Endothelial cell of umbilical vein (primary cell): ENCODE data around the gene AGBL3.

Experiments used
- EZH2 ChIP-seq: IDR thresholded peaks from 2 replicates; pipeline ENCODE4 v1.6.1; 2012; ENCODE audit warnings: borderline replicate concordance, low read depth, mild to moderate bottlenecking, moderate library complexity, low read length, inconsistent platforms; ENCODE audit not compliant: severe bottlenecking
- FOS ChIP-seq: IDR thresholded peaks from 2 replicates; pipeline ENCODE4 v1.6.1; 2011; ENCODE audit warnings: mild to moderate bottlenecking, low read length, moderate library complexity, borderline replicate concordance; ENCODE audit not compliant: insufficient read depth
- GATA2 ChIP-seq: IDR thresholded peaks from 2 replicates; pipeline ENCODE4 v1.7.0; 2011; ENCODE audit warnings: low read depth, mild to moderate bottlenecking, moderate library complexity, mixed read lengths, low read length; ENCODE audit not compliant: insufficient read length, insufficient read depth
- JUN ChIP-seq: IDR thresholded peaks from 2 replicates; pipeline ENCODE4 v1.6.1; 2011; ENCODE audit warnings: borderline replicate concordance, low read depth; ENCODE audit not compliant: insufficient read length, insufficient read depth
- POLR2A ChIP-seq: IDR thresholded peaks from 2 replicates; pipeline ENCODE4 v1.6.1; 2012; ENCODE audit warnings: low read depth, mild to moderate bottlenecking, control low read depth, low read length
- TF ChIP-seq, protein P1 (sequence below), 2 donors: IDR thresholded peaks; 1 replicate in 1 of 2; 2 replicates in 1 of 2; pipeline ENCODE4 v1.5.1; 2011; ENCODE audit warnings: low read length in 2 of 2, mild to moderate bottlenecking in 2 of 2, moderate library complexity in 2 of 2, control low read depth in 1 of 2, inconsistent platforms in 1 of 2, low read depth in 1 of 2; ENCODE audit not compliant: insufficient read depth in 1 of 2; ENCODE audit errors: extremely low read depth in 1 of 2
- TF ChIP-seq, protein P2 (sequence below): IDR thresholded peaks from 2 replicates; pipeline ENCODE4 v1.6.1; 2011; ENCODE audit not compliant: insufficient read depth, insufficient read length

GRCh38 chr7:135098391-135098790 lies 112.1 kb downstream of the AGBL3 start:
- TF ChIP-seq, protein P1, sequence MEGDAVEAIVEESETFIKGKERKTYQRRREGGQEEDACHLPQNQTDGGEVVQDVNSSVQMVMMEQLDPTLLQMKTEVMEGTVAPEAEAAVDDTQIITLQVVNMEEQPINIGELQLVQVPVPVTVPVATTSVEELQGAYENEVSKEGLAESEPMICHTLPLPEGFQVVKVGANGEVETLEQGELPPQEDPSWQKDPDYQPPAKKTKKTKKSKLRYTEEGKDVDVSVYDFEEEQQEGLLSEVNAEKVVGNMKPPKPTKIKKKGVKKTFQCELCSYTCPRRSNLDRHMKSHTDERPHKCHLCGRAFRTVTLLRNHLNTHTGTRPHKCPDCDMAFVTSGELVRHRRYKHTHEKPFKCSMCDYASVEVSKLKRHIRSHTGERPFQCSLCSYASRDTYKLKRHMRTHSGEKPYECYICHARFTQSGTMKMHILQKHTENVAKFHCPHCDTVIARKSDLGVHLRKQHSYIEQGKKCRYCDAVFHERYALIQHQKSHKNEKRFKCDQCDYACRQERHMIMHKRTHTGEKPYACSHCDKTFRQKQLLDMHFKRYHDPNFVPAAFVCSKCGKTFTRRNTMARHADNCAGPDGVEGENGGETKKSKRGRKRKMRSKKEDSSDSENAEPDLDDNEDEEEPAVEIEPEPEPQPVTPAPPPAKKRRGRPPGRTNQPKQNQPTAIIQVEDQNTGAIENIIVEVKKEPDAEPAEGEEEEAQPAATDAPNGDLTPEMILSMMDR (IDR thresholded peaks at IDR 0.05; ENCODE audit: extremely low read depth in 1 of 2, insufficient read depth in 1 of 2, low read depth in 1 of 2, low read length in 2 of 2) = no peak
- TF ChIP-seq, protein P2, sequence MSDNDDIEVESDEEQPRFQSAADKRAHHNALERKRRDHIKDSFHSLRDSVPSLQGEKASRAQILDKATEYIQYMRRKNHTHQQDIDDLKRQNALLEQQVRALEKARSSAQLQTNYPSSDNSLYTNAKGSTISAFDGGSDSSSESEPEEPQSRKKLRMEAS = no peak
- TF ChIP-seq GATA2 = no peak
- no peak for TF ChIP-seq EZH2
- TF ChIP-seq POLR2A = no peak
- TF ChIP-seq JUN = peak; percentile 72
- no peak for TF ChIP-seq FOS
